NCI-H2227 (cell line): ENCODE results near the gene GPRC6A.
"Not testable (repeated sequence)": the region's sequence is repeated elsewhere in the genome, so short reads cannot be mapped to it uniquely, and the experiment has no call there.

Experiments used
- DNase-seq: peaks from one replicate; lab custom pipeline; 2025; ENCODE audit not compliant: unreplicated experiment; lab: John Stamatoyannopoulos, UW

GPRC6A gene, protein sequence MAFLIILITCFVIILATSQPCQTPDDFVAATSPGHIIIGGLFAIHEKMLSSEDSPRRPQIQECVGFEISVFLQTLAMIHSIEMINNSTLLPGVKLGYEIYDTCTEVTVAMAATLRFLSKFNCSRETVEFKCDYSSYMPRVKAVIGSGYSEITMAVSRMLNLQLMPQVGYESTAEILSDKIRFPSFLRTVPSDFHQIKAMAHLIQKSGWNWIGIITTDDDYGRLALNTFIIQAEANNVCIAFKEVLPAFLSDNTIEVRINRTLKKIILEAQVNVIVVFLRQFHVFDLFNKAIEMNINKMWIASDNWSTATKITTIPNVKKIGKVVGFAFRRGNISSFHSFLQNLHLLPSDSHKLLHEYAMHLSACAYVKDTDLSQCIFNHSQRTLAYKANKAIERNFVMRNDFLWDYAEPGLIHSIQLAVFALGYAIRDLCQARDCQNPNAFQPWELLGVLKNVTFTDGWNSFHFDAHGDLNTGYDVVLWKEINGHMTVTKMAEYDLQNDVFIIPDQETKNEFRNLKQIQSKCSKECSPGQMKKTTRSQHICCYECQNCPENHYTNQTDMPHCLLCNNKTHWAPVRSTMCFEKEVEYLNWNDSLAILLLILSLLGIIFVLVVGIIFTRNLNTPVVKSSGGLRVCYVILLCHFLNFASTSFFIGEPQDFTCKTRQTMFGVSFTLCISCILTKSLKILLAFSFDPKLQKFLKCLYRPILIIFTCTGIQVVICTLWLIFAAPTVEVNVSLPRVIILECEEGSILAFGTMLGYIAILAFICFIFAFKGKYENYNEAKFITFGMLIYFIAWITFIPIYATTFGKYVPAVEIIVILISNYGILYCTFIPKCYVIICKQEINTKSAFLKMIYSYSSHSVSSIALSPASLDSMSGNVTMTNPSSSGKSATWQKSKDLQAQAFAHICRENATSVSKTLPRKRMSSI

DNA sequence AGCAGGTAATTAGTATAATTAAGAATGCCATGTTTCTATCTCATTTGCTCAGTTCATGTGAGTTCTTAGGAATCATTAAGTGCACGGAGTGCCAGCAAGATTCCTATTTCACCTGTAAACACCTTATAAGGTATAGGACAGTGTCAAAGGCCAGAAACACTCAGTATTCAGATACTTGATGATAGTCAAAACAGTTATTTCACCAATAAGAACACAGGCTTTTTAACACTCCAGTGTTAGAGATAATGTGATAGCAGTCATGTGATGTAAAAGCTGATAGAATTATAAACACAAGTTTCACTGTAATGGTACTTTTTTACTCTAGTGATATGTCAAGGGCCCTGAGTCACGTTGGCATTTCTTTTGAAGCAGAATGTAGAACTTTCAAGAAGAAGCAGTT is at the start of gene GPRC6A:
TSS of gene GPRC6A (minus strand) at position 101 of the 400 bp plus-strand sequence. CDS start at position 31, 70 bp downstream.
- DNase-seq: no peak

DNA sequence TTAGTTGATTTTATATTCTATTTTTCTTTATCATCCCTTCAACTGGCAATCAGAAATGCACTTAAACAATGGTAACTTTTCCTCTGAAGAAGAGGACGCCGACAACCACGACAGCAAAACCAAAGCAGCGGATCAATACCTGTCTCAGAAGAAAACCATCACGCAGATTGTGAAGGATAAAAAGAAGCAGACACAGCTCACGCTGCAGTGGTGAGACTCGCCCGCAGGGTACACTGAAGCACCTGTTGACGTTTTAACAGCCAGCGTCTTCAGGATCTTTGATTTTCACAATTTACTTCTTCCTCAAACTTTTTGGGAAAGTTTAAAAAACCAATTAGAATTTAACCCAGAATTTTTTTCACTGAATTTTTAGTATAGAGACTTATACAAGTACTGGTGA is 48.9 kb upstream of the GPRC6A start:
- DNase-seq: no peak

DNA sequence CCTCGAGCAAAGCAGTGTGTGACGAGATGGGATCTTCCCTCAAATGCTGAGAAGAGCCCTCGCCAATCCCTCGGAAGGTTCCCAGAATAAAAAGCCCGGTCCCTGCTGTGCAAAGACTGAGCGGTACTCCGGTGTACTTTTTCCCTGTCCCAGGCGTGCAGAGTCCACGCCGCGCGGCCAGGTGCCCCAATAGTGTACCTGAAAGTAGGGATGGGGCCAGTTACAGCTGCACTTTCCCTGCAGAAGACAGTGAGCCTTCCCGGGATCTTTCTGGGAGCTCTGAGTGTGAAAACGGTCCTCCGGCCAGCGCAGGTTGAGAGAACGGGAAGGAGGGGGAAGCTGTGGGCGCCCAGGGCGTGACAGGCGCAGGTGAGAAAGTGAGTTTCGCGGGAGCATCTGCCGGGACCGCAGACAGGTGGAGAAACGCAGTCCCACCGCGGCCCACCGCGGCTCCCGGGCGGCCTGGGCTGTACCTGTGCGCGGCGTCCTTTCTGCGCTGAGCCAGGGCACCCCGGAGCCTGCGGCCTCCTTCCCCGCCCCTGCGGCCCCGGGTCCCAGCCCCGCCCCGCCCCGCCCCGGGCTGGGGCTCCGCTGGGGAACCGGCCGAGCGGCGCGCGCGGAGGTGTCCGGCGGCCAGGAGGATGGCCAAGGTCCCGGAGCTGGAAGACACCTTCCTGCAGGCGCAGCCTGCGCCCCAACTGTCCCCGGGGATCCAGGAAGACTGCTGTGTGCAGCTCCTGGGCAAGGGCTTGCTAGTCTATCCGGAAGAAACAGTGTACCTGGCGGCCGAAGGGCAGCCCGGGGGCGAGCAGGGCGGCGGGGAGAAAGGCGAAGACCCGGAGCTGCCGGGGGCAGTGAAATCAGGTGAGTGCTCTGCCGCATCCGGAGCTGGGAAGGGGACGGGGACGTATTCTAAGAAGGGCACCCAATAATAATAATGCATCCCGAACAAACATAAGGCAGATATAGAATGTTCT is 48.0 kb upstream of the GPRC6A start, which contains the start of gene RFX6:
TSS of gene RFX6 (plus strand) at position 608 of the 977 bp plus-strand sequence. CDS start at position 642, 34 bp downstream.
- DNase-seq: no peak

DNA sequence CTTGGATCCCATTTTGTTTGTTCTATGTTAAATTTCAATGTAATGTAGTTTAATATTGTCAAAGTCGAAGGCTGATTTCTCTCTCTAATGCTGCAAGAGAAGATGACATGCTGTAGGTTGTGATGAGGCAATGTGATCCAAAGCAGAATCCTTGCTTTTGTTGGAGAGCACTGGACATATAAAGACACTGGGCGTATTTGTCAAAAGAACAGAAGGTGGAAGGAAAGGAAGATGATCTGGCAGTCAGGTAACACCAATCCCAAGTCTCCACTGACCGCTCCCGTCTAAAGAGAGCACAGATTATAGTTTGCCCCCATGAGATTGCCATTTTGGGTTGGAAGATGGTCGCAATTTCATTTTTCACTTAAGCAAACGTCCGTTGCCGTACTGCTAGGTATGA is 47.2 kb upstream of the GPRC6A start:
- no peak for DNase-seq

DNA sequence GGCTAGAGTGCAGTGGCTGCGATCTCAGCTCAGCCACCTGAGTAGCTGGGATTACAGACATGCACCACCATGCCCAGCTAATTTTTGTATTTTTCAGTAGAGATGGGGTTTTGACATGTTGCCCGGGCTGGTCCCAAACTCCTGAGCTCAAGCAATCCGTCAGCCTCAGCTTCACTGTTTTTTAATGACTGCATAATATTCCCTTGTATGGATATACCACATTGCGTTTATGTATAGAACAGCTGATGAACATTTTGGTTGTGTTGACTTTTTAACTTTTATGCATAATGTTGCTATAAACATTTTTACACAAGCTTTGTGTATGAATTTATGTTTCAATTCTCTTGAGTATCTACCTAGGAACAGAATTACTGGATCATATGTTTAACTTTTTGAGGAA is 43.9 kb upstream of the GPRC6A start:
- no peak for DNase-seq

DNA sequence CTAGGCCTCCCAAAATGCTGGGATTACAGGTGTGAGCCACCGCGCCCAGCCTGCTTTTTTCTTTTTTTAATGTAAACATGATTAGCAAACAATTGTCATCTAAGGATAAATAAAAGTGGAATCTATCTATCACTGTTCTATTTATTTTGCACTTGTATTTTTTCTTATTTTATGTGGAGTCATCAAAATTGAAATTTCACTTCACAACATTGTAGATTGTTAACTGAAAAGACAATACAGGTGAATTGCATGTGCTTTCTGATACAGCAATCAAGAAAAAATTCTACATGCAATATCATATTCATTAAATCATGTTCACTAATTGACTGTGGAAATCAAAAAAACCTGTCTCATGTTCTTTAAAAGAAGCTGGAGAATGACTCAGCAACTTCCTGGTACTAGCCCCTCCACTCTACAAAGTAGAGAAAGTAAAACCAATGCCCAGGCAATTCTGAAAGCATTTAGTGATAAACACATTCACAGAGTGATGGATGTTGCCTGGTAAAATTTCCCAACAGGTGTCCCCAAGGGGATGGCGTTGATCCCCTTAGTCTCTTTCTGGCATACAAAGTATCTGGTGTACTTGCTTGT is 37.5 kb upstream of the GPRC6A start:
- no peak for DNase-seq

DNA sequence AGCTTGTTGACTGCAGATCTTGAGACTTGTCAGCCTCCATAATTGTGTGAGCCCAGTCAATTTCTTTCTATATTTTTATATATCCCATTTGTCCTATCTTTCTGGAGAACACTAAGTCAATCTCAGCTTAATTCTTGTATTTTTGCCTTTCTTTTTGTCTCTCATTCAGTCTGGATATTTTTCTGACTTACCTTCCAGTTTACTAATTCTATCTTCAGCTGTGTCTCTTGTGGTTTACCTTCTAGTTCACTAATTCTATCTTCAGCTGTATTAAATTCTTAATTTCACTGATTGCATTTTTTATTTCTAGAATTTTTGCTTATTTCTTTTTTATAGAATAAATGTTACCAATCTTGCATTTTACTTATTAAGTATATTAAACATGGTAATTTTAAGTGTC is 30.4 kb upstream of the GPRC6A start:
- DNase-seq: no peak

DNA sequence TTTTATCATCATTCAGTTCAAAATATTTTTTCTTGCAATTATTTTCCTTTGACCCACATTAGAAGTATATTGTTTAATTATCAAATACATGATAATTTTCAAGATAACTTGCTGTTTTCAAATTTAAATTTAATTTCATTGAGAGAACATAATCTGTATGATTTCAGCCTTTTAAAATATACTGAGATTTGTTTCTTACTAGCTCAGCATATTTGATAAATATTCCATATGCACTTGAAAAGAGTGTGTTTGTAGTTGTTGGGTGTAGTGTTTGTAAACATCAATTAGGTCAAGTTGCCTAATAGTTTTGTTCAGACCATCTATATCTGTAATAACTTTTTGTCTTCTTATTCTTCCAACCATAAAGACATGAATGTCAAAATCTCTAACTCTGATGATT is 29.2 kb upstream of the GPRC6A start:
- DNase-seq: no peak

DNA sequence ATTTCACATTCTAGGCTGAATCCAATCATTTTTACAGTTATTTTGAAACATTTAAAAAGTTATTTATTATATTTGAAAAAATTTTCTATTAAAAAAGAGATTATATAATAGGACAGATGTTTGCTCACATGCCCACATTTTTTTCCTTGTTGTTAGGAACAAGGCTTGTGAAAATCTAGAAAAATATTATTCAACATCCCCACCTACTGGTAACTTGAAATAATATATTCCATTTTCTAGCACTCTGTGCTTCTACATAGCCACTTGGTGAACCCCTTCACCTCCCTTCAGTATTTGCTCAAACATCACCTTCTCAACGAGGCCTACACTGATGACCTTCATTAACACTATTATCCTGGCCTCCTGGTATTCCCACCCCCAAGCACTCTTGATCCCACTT is 18.3 kb upstream of the GPRC6A start:
- peak; percentile 1 for DNase-seq

DNA sequence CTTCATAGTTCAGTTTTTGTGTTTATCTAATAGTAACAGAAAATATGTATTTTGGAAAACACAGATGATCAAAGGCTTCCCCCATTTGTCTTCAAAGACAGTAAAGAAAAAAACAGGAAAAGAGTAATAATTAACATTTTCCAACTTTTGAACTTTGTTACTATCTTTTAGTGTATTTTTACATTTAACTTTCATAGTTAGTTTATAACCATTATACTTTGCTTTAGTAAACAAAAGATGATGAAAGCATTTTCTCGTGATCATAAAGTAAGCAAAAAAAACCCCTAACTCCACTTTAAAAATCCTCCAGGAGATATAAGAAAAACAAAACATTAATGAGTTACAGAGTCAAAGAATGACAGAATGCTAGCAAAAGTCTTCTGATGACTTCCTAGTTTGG is 13.6 kb upstream of the GPRC6A start:
- DNase-seq: no peak

DNA sequence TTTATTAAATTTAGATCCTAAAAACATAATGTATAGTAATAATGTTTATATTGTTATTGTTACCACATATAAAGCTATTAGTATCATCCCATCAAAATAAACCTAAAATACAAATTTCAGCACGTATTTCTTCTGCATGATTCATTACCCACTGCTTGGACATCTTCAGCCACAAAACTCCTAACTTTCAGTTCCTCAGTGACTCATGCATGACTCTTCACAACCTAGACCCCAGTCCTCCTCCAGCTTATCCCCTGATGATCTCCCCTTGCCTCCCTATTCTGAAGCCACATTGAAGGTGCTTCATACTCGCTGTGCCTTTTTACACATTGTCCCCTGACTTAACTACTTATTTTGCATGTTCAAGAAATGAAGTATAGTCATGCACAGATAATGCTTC is 11.2 kb upstream of the GPRC6A start:
- no peak for DNase-seq

DNA sequence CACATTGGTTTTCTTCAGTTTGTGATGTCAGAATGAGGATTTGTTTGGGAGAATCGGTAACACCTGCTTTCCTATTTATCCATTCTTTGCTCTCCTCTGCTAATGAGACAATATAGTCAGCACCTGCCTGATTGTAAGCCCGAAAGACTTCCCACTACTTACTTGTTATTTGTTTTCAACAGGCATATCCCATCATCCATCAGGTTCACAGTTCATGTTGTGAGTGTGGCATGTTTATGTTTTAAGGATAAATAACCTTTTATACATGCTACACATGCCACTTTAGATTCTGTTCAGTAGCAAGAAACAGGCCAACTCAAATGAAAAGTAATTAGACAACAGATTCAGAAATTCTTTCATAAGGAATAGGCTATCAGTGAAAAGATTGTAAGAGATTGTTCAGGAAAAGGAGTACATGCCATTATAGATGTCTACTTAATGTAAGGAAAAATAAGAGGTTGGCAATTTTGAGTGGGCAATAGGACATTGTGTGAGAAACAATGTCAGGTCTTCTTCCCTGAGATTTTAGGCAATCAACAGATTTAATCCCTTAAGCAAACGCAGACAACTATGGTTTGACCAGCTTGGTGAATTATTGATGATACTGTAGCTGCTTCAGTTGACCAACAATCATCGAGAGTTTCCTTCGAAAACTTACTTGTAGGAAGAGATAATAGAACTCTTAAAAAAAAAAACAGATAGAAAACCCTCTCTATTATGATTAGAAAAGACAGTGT is 7.9 kb upstream of the GPRC6A start:
- DNase-seq: no peak

DNA sequence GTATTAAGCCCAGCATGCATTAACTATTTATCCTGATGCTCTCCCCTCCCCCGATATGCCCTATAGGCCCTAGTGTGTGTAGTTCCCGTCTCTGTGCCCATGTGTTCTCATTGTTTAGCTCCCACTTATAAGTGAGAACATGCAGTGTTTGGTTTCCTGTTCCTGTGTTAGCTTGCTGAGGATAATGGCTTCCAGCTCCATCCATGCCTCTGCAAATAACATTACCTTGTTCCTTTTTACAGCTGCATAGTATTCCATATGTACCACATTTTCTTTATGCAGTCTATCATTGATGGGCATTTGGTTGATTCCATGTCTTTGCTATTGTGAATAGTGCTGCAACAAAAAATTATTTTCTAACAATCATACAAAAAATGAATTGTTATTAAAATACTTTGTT is 5.6 kb upstream of the GPRC6A start:
- DNase-seq: not testable (repeated sequence)

DNA sequence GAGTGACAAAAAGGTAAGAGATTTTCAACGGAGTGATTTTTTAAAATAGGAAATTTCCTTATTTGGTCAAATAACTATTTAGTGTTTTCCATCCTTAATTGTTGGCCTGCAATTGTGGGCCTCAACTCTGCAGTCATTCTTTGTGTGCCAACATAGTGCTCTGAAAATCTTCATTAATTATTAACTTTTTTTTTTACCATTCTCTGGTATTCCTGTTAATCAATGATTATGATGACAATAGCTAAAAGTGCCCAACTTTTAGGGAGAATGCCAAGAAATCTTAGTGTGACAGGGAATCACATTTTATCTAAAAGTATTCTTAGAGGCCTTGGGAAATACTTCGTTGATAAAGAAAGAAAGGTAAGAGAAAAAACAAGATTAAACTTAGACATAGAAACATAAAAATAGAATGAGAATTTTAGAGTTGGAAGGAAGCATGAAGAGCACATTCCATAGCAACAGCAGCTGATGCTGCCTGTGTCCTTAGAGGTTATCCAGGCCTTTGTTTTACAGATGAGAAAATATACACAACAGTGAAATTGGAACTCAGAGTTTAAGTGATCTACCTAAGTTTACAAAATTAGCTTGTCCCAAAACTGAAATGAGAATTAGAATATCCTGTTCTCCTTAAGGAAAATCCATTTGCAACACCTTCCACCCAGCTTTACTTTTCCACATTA is 1.2 kb downstream of the GPRC6A start:
- no peak for DNase-seq

DNA sequence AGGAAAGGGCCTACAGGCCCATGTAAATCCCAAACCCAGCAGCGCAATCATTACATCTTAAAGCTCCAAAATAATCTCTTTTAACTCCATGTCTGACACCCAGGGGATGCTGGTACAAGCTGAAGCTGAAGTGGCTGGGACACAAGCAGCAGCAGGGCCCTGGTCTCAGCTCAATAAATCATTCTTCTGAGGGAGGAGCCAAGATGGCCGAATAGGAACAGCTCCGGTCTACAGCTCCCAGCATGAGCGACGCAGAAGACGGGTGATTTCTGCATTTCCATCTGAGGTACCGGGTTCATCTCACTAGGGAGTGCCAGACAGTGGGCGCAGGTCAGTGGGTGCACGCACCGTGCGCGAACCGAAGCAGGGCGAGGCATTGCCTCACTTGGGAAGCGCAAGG is 12.5 kb downstream of the GPRC6A start:
- peak; percentile 21 for DNase-seq

DNA sequence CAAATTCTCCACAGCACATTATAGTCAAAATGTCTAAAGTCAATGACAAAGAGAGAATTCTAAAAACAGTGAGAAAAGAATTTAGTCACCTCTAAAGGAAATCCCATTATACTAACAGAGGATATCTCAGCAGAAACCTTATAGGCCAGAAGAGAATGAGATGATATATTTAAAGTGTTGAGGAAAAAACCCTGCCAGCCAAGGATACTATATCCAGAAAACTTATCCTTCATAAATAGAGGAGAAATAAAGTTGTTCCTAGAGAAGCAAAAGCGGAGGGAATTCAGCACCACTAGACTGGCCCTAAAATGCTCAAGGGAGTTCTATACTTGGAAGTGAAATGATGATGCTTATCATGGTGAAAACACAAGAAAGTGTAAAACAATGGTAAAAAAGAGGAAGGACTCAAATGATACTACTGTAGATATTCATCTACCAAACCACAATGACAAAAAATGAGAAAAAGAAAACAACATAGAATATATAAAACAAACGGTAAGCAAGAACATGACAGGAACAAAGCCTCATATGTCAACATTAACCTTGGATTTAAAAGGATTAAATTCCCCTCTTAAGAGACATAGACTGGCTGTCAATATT is 16.7 kb downstream of the GPRC6A start:
- no peak for DNase-seq

DNA sequence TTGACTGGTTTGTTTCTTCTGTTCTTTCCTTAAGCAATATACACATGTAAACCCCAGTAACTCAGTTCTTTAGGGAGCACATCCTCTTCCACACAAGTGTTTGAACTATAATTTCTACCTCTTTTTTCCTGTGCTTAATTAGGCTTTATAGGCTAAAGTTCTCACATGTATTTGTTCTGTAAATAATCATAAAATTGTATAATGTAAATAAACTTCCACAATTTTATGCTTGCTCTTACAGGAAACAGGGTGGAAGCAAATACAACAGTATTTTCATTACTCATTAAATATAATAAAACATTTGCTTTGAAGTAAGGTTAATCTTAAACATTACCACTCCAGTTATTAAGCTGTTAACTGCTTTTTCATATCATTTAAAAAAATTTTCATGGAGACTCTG is 26.9 kb downstream of the GPRC6A start:
- DNase-seq: no peak

DNA sequence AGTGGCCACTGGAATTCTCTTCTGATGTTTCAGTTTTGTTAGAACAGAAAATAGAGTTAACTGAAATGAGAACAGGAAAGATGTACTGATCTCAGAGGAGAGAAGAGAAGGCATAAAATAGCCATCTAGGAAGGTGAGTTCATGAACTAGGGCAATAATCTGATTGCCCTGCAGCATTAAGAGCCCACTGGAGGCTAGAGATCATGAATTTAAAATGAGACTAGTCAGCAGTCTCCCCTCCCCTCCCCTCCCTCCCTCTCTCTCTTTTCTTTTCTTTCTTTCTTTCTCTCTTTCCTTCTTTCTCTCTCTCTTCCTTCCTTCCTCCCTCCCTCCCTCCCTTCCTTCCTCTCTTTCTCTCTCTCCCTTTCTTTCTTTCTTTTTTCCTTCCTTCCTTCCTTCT is 28.9 kb downstream of the GPRC6A start:
- no peak for DNase-seq

DNA sequence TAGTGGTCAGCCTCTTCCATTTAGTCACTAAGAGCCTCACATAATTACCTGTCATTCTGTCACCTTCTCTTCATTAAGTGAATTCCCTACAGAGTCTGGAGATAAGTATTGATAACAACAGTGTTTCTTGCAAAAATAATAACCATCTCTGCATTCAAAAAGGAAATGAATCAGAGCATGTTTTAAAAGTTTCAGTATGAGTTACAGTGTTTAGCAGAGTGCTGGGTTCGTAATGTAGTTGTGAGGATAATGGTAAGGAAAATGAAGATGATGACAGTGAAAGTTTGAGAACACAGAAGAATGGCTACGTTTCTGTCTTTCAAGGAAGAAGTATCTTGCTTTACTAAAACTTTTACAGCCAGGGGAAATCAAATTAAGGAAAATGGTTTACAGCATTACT is 31.3 kb downstream of the GPRC6A start:
- no peak for DNase-seq
